GM18508 (cell line): ENCODE measurements around the gene SSR4.

Experiments
- ATAC-seq: cut with Tn5 transposase; IDR thresholded peaks from one replicate; pipeline ENCODE4 v1.9.1; 2021; ENCODE audit warnings: moderate number of reproducible peaks; ENCODE audit not compliant: insufficient read depth, unreplicated experiment

Gene SSR4

DNA sequence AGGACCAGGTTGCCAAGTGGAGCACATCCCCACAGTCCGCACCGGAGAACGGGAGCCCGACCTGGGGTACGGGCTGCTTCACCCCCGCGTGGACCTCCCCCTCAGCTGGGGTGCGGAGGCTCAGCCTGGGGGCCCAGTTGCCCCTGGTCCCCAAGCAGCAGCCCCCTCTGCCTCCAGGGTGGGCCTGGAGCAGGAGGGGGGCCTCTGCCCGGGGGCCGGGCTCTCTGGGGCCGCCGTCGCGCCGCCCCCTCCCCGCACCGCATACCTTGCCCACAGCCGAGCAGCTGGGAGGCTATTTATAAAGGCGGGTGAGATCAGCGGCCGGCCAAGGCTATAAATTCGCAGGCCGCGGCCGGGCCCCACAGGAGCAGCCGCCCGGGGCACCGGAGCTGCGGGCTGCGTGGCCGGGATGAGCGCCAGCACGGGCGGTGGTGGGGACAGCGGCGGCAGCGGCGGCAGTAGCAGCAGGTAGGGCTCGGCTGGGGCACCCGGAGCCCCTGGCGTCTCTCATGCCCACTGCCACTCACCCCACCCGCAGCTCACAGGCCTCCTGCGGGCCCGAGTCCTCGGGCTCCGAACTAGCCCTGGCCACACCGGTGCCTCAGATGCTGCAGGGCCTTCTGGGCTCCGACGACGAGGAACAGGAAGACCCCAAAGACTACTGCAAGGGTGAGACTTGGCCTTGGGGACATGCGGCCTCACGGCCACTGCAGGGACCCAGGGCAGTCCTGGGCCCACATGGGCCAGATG is 13.6 kb upstream of the SSR4 start, which contains the start of gene SRPK3:
Gene SRPK3, plus strand, starts transcription at position 364 of the 750 bp plus-strand sequence. Its CDS starts 46 bp downstream, at position 410.
- no peak for ATAC-seq

DNA sequence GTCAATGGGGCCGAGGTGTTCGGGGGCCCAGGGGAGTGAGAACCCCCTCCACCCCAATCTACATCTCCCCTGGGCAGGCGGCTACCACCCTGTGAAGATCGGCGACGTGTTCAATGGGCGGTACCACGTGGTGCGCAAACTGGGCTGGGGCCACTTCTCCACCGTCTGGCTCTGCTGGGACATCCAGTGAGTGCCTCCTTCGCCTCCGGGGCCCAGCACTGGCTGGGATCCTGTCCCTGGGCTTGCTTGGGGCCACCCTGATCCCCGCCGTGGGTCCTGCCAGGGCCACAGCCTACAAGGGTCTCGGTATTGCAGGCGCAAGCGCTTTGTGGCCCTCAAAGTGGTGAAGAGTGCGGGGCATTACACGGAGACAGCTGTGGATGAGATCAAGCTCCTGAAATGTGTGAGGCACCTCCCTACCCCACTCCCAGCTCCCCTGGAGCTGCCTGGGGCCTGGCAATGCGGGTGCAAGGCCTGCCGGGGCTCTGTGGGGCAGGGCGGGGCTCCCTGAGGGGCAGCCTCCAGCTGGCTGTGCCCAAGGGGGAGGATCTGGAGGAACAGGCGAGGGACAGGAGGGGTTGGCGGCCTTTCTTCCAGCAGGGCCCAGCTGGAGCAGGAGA is 12.9 kb upstream of the SSR4 start:
- no peak for ATAC-seq

- no peak for ATAC-seq
Measured at GRCh38 chrX:153782313-153782712, 12.2 kb upstream of the SSR4 start.

- no peak for ATAC-seq
Measured at GRCh38 chrX:153782871-153783270, 11.6 kb upstream of the SSR4 start.

GRCh38 chrX:153783378-153784013 is 11.0 kb upstream of the SSR4 start:
- ATAC-seq = no peak

- no peak for ATAC-seq
Measured at GRCh38 chrX:153784325-153784967, 10.0 kb upstream of the SSR4 start.

GRCh38 chrX:153786669-153787068 is 7.8 kb upstream of the SSR4 start:
- ATAC-seq = no peak

- ATAC-seq = no peak
Measured at GRCh38 chrX:153789654-153790053, 4.8 kb upstream of the SSR4 start.

DNA sequence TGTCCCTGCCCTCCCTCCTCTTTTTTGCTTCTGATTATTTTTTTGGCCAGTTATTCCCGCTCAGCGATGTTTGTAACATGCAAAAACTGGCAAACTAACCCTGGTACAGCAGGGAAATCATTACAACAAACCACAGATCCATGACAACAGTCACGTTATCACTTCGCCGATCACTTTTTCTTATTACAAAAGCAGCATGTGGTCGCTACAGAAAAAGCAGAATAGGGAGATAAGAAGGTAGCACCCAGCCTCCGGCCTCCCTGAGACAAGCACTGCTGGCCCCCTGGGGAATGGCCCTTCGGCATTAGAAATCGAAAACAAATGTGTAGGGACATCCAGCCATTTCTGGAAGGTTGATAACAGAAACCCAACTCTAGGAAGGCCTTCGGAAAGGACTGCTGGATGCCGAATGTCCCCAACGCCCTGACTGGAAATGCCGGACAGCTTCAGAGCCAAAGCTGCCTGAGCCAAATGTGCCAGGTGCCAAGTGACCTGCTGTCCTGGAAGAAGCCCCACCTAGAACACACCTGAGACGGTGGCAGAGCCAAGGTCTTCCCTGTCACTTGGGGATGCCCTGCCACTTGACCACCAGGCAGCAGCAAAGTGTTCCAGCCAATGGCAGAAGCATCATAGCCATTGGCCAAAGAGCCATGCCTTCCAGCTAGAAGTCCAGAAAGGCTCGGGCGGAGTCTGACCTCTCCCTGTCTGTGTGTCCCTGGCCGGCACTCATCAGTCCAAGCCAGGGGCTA is 3.2 kb upstream of the SSR4 start:
- ATAC-seq = no peak

DNA sequence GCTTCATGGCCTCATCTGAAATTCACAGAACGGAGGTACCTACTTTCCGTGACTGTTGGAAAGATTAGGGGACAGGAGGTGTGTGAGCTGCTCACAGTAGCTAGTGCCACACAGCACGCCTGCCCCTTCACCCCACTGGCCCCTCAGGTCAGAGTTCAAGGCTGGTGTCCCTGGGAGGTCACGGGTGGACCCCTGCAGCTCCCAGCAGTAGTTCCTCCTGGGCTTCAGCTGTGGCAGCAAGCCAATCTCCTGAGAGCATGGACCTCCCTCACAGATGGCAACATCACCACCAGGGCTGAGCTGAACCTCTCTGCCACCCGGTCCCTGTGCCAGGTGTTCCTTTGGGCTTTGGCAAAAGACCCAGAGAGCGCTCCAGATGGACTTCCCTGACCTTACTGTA is 2.1 kb upstream of the SSR4 start:
- no peak for ATAC-seq

GRCh38 chrX:153793291-153793690 is 1.2 kb upstream of the SSR4 start:
- ATAC-seq = no peak

DNA sequence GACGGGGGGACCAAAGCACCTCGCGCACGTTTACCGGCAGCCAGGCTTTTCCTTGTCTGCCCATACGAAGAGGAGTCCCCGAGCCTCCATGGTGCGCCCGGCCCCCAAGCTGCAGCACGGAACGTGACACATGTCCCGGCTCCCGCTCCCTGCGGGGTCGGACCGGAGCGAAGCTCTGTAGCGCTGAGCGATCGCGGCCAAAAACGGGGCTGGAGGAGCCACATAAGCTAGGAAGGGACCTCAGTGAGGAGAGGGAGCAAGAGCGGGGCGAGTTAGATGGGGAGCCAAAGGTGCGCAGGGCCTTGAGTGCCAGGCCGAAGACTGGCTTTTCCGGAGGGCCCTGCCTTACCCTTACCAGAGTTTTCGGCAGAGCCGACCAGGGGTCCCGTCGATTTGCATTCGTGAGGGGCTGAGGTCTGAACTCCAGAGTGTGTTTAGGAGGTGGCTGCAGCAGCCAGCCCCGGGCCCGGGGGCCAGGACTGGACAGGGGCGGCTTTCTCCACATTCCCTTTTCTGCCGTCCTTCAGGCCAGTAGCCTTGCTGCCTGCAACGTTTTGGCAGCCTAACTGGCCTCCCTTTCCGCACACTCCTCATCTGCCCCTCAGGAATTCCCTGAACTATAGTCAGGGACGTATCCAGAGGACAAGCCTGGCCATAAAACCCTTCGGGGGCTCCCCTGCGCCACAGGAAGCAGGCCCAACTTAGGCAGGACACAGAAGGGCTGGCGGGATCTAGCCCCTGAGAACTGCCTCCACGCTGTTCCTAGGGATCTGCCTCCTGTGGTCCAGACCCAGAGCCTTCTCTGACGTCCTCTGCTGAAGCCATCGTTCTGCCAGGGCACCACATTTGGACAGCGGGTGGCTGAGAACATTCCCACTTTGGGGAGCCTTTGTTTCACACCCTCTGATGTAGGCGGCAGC is 689 bp downstream of the SSR4 start:
- no peak for ATAC-seq

GRCh38 chrX:153797415-153798015 is 3.0 kb downstream of the SSR4 start:
- no peak for ATAC-seq

DNA sequence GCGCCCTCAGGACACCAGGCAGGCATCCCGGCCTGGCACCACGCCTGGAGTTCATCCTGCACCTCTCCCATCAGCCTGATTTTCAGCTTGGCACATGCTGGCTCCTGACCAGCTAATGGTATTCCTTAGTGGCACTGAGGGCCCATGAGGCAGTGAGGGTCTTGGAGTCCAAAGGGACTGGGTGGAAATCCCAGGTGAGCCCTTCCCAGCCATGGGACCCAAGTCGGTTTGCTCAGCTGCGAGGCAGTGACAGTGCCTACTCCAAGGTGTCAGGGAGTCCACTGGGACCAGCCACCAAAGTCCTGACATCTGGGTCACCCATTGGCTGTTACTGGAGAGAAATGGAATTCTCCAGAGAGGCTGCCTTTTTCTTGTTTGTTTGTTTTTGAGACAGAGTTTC is 4.9 kb downstream of the SSR4 start:
- no peak for ATAC-seq

GRCh38 chrX:153800177-153800722 is 5.8 kb downstream of the SSR4 start:
- ATAC-seq = no peak

DNA sequence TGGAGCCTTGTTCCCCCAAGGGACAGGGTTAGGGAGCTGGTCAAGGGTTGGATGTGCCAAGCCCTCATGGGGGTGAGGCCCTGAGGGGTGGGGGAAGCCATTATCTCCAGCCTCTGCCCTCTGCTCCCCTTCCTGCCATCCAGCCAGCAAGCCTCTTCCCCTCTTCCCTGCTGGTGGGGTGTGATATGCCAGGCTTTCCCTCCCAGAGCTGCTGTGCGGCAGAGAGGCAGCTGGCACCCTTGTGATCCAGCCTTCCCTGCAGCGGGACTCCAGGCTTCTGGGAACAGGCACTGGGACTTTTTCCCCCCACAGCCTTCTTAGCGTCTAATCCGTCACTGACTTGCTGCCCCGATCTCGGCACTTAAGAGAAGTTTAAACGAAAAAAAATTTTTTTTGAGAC is 6.3 kb downstream of the SSR4 start:
- ATAC-seq = no peak

DNA sequence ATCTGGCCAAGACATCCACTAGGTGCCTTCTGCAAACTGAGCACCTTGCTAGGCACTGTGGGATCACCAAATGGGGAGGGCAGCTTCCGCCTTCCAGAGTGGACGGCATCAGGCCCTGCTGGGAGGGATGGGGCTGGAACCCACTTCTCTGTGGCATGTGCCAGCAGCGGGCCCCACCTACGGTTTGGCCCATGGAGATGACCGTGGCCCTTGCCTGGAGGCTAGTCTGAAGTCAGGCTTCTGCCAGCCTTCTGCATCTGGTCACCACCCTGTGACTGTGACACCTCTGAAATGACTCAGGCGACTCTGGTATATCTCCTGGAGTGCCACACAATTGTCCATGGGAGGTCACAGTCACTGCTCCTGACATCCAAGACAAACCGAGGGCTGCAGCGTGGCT is 7.2 kb downstream of the SSR4 start:
- no peak for ATAC-seq

GRCh38 chrX:153802513-153803045 is 8.1 kb downstream of the SSR4 start:
- no peak for ATAC-seq
